IMR-90 (cell line): ENCODE measurements around the gene ICAM2. TPM values are rescaled to one million over a fixed set of nuclear protein-coding genes. Genes with fewer than 3 reads are reported as not detected.
A peak's percentile ranks its signal among the peaks of the same experiment; 100 is the strongest.

Source experiments
- ATAC-seq: fragments of 200-7000 bp; cut with Tn5 transposase; 2 replicates; pipeline ENCODE4 v1.9.1; 2020; ENCODE audit warnings: low read depth, mild to moderate bottlenecking, moderate library complexity
- BruUV-seq: library from RNA; stranded (reverse); fragments of 400-500 nt; replicated peaks from 2 replicates; lab custom pipeline; 2021; lab: Mats Ljungman, UMichigan
- CTCF ChIA-PET: fragments of 300-600 bp; formaldehyde crosslinking; extraction: SDS; loops from one replicate; lab custom pipeline; 2021; ENCODE audit warnings: antibody characterized with exemption; lab: Yijun Ruan, JAX
- POLR2A ChIA-PET: fragments of 300-600 bp; sonication (Branson Sonifier 250); formaldehyde crosslinking; loops from one replicate; lab custom pipeline; 2022; ENCODE audit warnings: antibody characterized with exemption; ENCODE audit not compliant: unreplicated experiment; lab: Charles Lee
- DNase-seq: peaks from one replicate; pipeline ENCODE4 v3.0.0; 2013
- H2AFZ ChIP-seq: replicated peaks from 2 replicates; pipeline ENCODE3; 2013; ENCODE audit warnings: low read length, mild to moderate bottlenecking; ENCODE audit not compliant: poor library complexity
- H2AK5ac ChIP-seq: 2 replicates; pipeline ENCODE4 v1.6.1; 2013; ENCODE audit warnings: low read depth, low read length, inconsistent platforms
- H2AK9ac ChIP-seq: replicated peaks from 2 replicates; pipeline ENCODE3; 2013; ENCODE audit warnings: mild to moderate bottlenecking, low read depth, low read length, moderate library complexity; ENCODE audit not compliant: poor library complexity
- H2BK120ac ChIP-seq: 2 replicates; pipeline ENCODE4 v1.6.1; 2013; ENCODE audit warnings: low read depth, low read length, inconsistent platforms
- H2BK15ac ChIP-seq: 3 replicates; pipeline ENCODE4 v1.6.1; 2013; ENCODE audit warnings: low read depth, low read length, inconsistent platforms
- H2BK20ac ChIP-seq: 2 replicates; pipeline ENCODE4 v1.6.1; 2013; ENCODE audit warnings: low read depth, mild to moderate bottlenecking, inconsistent platforms, low read length, moderate library complexity
- H2BK5ac ChIP-seq: 2 replicates; pipeline ENCODE4 v1.6.1; 2013; ENCODE audit warnings: mild to moderate bottlenecking, low read depth, low read length, inconsistent platforms; ENCODE audit not compliant: poor library complexity, severe bottlenecking
- H3K14ac ChIP-seq: replicated peaks from 2 replicates; pipeline ENCODE4 v1.6.1; 2013; ENCODE audit warnings: low read depth, low read length, inconsistent platforms
- H3K18ac ChIP-seq: 2 replicates; pipeline ENCODE4 v1.6.1; 2013; ENCODE audit warnings: low read depth, low read length, control low read depth
- H3K23ac ChIP-seq: 2 replicates; pipeline ENCODE4 v1.6.1; 2013; ENCODE audit warnings: low read depth, low read length, inconsistent platforms
- H3K27ac ChIP-seq: 2 replicates; pipeline ENCODE4 v1.5.1; 2013; ENCODE audit warnings: mild to moderate bottlenecking, control low read depth, low read length; ENCODE audit not compliant: insufficient read depth
- H3K27me3 ChIP-seq: 2 replicates; pipeline ENCODE4 v1.6.1; 2013; ENCODE audit warnings: low read length; ENCODE audit not compliant: control insufficient read depth, insufficient read depth
- H3K36me3 ChIP-seq: 2 replicates; pipeline ENCODE4 v1.6.1; 2013; ENCODE audit warnings: low read length, mixed read lengths; ENCODE audit not compliant: control insufficient read depth, insufficient read depth
- H3K4ac ChIP-seq: 2 replicates; pipeline ENCODE4 v1.6.1; 2013; ENCODE audit warnings: low read depth, low read length, inconsistent platforms
- H3K4me1 ChIP-seq: 2 replicates; pipeline ENCODE4 v1.6.1; 2013; ENCODE audit warnings: low read length, mixed read lengths; ENCODE audit not compliant: control insufficient read depth, insufficient read depth
- H3K4me2 ChIP-seq: 2 replicates; pipeline ENCODE4 v1.6.1; 2013; ENCODE audit warnings: low read depth, mild to moderate bottlenecking, control low read depth, low read length, moderate library complexity
- H3K4me3 ChIP-seq: 2 replicates; pipeline ENCODE4 v1.5.1; 2013; ENCODE audit warnings: low read depth, mild to moderate bottlenecking, control low read depth, low read length, moderate library complexity; ENCODE audit not compliant: insufficient read depth
- H3K56ac ChIP-seq: 2 replicates; pipeline ENCODE4 v1.6.1; 2013; ENCODE audit warnings: low read length, inconsistent platforms; ENCODE audit not compliant: insufficient read depth; ENCODE audit errors: extremely low read depth
- H3K79me1 ChIP-seq, 2 experiments: 2 replicates each; pipeline ENCODE4 v1.6.1; 2013; ENCODE audit warnings: low read length in 2 of 2, inconsistent platforms in 1 of 2, low read depth in 1 of 2
- H3K9ac ChIP-seq: 2 replicates; pipeline ENCODE4 v1.6.1; 2013; ENCODE audit warnings: low read depth, low read length, control low read depth
- H3K9me1 ChIP-seq: 2 replicates; pipeline ENCODE4 v1.6.1; 2013; ENCODE audit warnings: low read length, inconsistent platforms; ENCODE audit not compliant: insufficient read depth
- H3K9me3 ChIP-seq: 2 replicates; pipeline ENCODE4 v1.6.1; 2013; ENCODE audit warnings: low read length; ENCODE audit not compliant: control insufficient read depth, insufficient read depth
- H4K20me1 ChIP-seq: 2 replicates; pipeline ENCODE4 v1.6.1; 2013; ENCODE audit warnings: low read length, inconsistent platforms; ENCODE audit not compliant: insufficient read depth
- H4K5ac ChIP-seq: 2 replicates; pipeline ENCODE4 v1.6.1; 2013; ENCODE audit warnings: mild to moderate bottlenecking, low read depth, low read length, control low read depth
- H4K8ac ChIP-seq, 2 experiments: 2 replicates each; pipeline ENCODE4 v1.6.1; 2013; ENCODE audit warnings: low read depth in 2 of 2, low read length in 2 of 2, control low read depth in 1 of 2, inconsistent platforms in 1 of 2
- H4K91ac ChIP-seq: 2 replicates; pipeline ENCODE4 v1.6.1; 2013; ENCODE audit warnings: low read depth, low read length, inconsistent platforms; ENCODE audit not compliant: insufficient read depth
- BHLHE40 ChIP-seq: fragments of 150-350 bp; IDR thresholded peaks from 2 replicates; pipeline ENCODE4 v1.6.1; 2016; ENCODE audit warnings: mild to moderate bottlenecking, low read depth, low read length
- CEBPB ChIP-seq: IDR thresholded peaks from 2 replicates; pipeline ENCODE4 v1.6.1; 2012; ENCODE audit warnings: low read depth, low read length, improper control_type of control experiment
- CHD1 ChIP-seq: IDR thresholded peaks from 2 replicates; pipeline ENCODE4 v1.6.1; 2012; ENCODE audit warnings: low read depth, low read length, improper control_type of control experiment
- FOS ChIP-seq: fragments of 150-350 bp; IDR thresholded peaks from 2 replicates; pipeline ENCODE4 v1.6.1; 2016; ENCODE audit warnings: low read depth, low read length
- MAFK ChIP-seq: IDR thresholded peaks from 2 replicates; pipeline ENCODE4 v1.6.1; 2012; ENCODE audit warnings: low read depth, low read length, improper control_type of control experiment
- MAZ ChIP-seq: IDR thresholded peaks from 2 replicates; pipeline ENCODE4 v1.6.1; 2012; ENCODE audit warnings: low read depth, mild to moderate bottlenecking, low read length, improper control_type of control experiment, moderate library complexity, borderline replicate concordance
- MXI1 ChIP-seq: IDR thresholded peaks from 2 replicates; pipeline ENCODE4 v1.6.1; 2012; ENCODE audit warnings: low read depth, mild to moderate bottlenecking, low read length, moderate library complexity, borderline replicate concordance
- NFE2L2 ChIP-seq: fragments of 150-350 bp; IDR thresholded peaks from 2 replicates; pipeline ENCODE4 v1.6.1; 2016; ENCODE audit warnings: low read depth, mild to moderate bottlenecking, low read length
- POLR2A ChIP-seq: IDR thresholded peaks from 2 replicates; pipeline ENCODE4 v1.6.1; 2012; ENCODE audit warnings: mild to moderate bottlenecking, low read depth, low read length
- RAD21 ChIP-seq: IDR thresholded peaks from 2 replicates; pipeline ENCODE4 v1.6.1; 2012; ENCODE audit warnings: low read length, improper control_type of control experiment
- RCOR1 ChIP-seq: IDR thresholded peaks from 2 replicates; pipeline ENCODE4 v1.6.1; 2012; ENCODE audit warnings: mild to moderate bottlenecking, low read length, improper control_type of control experiment; ENCODE audit not compliant: insufficient replicate concordance
- RFX5 ChIP-seq: IDR thresholded peaks from 2 replicates; pipeline ENCODE4 v1.8.0; 2012; ENCODE audit warnings: low read depth, mild to moderate bottlenecking, low read length, moderate library complexity
- WGBS, 2 experiments: methylation state at CpG; one replicate each; pipeline versions ENCODE4 v1.1.5 to v1.1.7; 2013; ENCODE audit warnings: missing lambda C conversion rate in 2 of 2; ENCODE audit not compliant: insufficient read length in 1 of 2; ENCODE audit errors: extremely low coverage in 2 of 2; 5-methylcytosine and 5-hydroxymethylcytosine counted together
- dilution Hi-C: fragments of 300-500 bp; cut with HindIII; formaldehyde crosslinking; loops from one replicate; pipeline ENCODE4 v1.14.3; 2018; ENCODE audit warnings: low sequenced_read_pairs; ENCODE audit not compliant: unreplicated experiment
- in situ Hi-C: fragments of 300-500 bp; cut with MboI; formaldehyde crosslinking; loops from 3 replicates; pipeline ENCODE4 v1.14.3; 2019; ENCODE audit warnings: low sequenced_read_pairs, inconsistent platforms, mixed read lengths
- intact Hi-C: fragments of 100-400 bp; cut with micrococcal nuclease; formaldehyde crosslinking; loops from 2 replicates; pipeline ENCODE4 v1.10.0; 2022
- polyA plus RNA-seq, 3 experiments: library from polyadenylated mRNA; depleted of rRNA; stranded (reverse); fragments of >200 nt; gene quantifications; 2 replicates each; pipeline ENCODE4 v1.2.3, GENCODE V29; 2012; ENCODE audit warnings: low replicate concordance in 1 of 3
- total RNA-seq: library from RNA; depleted of rRNA; stranded (reverse); fragments of >200 nt; gene quantifications from 2 replicates; pipeline ENCODE4 v1.2.3, GENCODE V29; 2012
- TF ChIP-seq, protein P1 (sequence below): fragments of 150-350 bp; IDR thresholded peaks from 2 replicates; pipeline ENCODE4 v1.6.1; 2016; ENCODE audit warnings: low read depth, mild to moderate bottlenecking, low read length, moderate library complexity, borderline replicate concordance
- TF ChIP-seq, protein P2 (sequence below): fragments of 150-350 bp; IDR thresholded peaks from 2 replicates; pipeline ENCODE4 v1.6.1; 2017; ENCODE audit warnings: mild to moderate bottlenecking, antibody characterized with exemption, low read length, low read depth

Gene ICAM2
- total and polyA plus RNA-seq, 2 of the 4 experiments (the other 2 are of a cell fraction): 0.12 TPM; not detected in 1

DNA sequence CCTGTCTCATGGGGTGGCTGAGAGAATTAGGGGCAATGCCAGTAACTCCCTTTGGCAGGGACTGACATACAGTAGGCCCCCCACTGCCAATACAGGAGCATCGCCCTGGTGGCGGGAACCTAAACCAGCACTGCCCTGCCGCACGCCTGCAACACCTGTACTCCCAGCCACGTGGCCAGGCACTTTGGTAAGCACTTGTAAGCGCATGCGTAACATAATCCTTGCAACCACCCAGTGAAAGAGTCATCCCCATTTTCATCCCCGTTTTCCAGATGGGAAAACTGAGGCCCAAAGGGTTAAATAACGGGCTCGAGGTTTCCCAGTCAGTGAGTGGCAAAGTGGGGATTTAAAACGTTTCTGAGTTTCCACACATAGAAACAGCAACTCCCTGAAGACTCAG, 65.2 kb downstream of the ICAM2 start:
- intact Hi-C loops (no loop called here), in situ Hi-C loops (no loop called here), dilution Hi-C loops (no loop called here)
- Histone ChIP-seq H4K91ac (no peak overlapping the region), H2BK5ac (no peak overlapping the region), H2BK20ac (no peak overlapping the region), H3K18ac (no peak overlapping the region), H3K23ac (no peak overlapping the region), H3K9ac (no peak overlapping the region), H4K8ac (no peak overlapping the region), H2AFZ (peak overlapping the region; percentile 14), H3K4me2 (no peak overlapping the region), H3K4ac (no peak overlapping the region), H3K36me3 (no peaks in the 10 kb centered on the region), H3K27me3 (peaks cover 23% of the 10 kb centered on the region), H3K9me1 (peaks cover 4% of the 10 kb centered on the region), H3K56ac (no peak overlapping the region), H3K4me3 (no peak overlapping the region), H2AK9ac (no peak overlapping the region), H3K9me3 (no peaks in the 10 kb centered on the region), H2BK15ac (no peak overlapping the region), H4K5ac (no peak overlapping the region), H3K27ac (no peak overlapping the region), H3K14ac (no peak overlapping the region), H3K4me1 (0 out of 2 replicates have a peak, but pooled peaks cover 2% of the 10 kb centered on the region), H4K20me1 (no peaks in the 10 kb centered on the region; the same call in 1 of the 2 replicates), H2BK120ac (no peak overlapping the region), H3K79me1 (no peaks in the 10 kb centered on the region), H2AK5ac (no peak overlapping the region)
- ChIA-PET POLR2A (no interaction called here), CTCF (interaction anchor here (1.1 kb wide), 1 partner anchor 9 kb away, joined by 3 read pairs; no protein-coding TSS in a partner anchor)
- no TSS peak for BruUV-seq
- no CpG with 5 or more reads among the region's 11 CpGs for WGBS, 2 experiments
- DNase-seq: no peak
- ATAC-seq: no peak
- no peak for TF ChIP-seq NFE2L2
- TF ChIP-seq BHLHE40: no peak
- TF ChIP-seq FOS: no peak
- no peak for TF ChIP-seq MAZ
- TF ChIP-seq, protein P1, sequence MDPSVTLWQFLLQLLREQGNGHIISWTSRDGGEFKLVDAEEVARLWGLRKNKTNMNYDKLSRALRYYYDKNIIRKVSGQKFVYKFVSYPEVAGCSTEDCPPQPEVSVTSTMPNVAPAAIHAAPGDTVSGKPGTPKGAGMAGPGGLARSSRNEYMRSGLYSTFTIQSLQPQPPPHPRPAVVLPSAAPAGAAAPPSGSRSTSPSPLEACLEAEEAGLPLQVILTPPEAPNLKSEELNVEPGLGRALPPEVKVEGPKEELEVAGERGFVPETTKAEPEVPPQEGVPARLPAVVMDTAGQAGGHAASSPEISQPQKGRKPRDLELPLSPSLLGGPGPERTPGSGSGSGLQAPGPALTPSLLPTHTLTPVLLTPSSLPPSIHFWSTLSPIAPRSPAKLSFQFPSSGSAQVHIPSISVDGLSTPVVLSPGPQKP: no peak
- no peak for TF ChIP-seq RFX5
- no peak for TF ChIP-seq POLR2A
- TF ChIP-seq MAFK: no peak
- no peak for TF ChIP-seq RCOR1
- no peak for TF ChIP-seq RAD21
- no peak for TF ChIP-seq MXI1
- TF ChIP-seq, protein P2, sequence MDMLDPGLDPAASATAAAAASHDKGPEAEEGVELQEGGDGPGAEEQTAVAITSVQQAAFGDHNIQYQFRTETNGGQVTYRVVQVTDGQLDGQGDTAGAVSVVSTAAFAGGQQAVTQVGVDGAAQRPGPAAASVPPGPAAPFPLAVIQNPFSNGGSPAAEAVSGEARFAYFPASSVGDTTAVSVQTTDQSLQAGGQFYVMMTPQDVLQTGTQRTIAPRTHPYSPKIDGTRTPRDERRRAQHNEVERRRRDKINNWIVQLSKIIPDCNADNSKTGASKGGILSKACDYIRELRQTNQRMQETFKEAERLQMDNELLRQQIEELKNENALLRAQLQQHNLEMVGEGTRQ: no peak
- no peak for TF ChIP-seq CHD1
- no peak for TF ChIP-seq CEBPB
